H9 (cell line): ENCODE results near the gene TAF10. TPM values are rescaled to one million over a fixed set of nuclear protein-coding genes. Genes with fewer than 3 reads are reported as not detected.

Experiments used
- DNase-seq: peaks from one replicate; pipeline ENCODE4 v3.0.0-alpha.2; 2017
- H2AFZ ChIP-seq: one replicate; pipeline ENCODE4 v1.6.1; 2013; ENCODE audit warnings: mild to moderate bottlenecking, low read length, control low read depth, moderate library complexity
- H2AK5ac ChIP-seq: 2 replicates; pipeline ENCODE4 v1.6.1; 2013; ENCODE audit warnings: low read length, control low read depth, mixed read lengths; ENCODE audit not compliant: insufficient read length
- H2BK120ac ChIP-seq: one replicate; pipeline ENCODE4 v1.6.1; 2013; ENCODE audit warnings: low read depth, mild to moderate bottlenecking, low read length, control low read depth, inconsistent platforms; ENCODE audit not compliant: poor library complexity, severe bottlenecking
- H2BK12ac ChIP-seq: 2 replicates; pipeline ENCODE4 v1.6.1; 2013; ENCODE audit warnings: low read length, control low read depth, mixed read lengths, low read depth; ENCODE audit not compliant: insufficient read length
- H2BK15ac ChIP-seq: 2 replicates; pipeline ENCODE4 v1.6.1; 2013; ENCODE audit warnings: low read depth, low read length, control low read depth
- H2BK20ac ChIP-seq: one replicate; pipeline ENCODE4 v1.6.1; 2013; ENCODE audit warnings: low read depth, mild to moderate bottlenecking, low read length, control low read depth, inconsistent platforms; ENCODE audit not compliant: poor library complexity, severe bottlenecking
- H2BK5ac ChIP-seq: 2 replicates; pipeline ENCODE4 v1.6.1; 2013; ENCODE audit warnings: low read length, control low read depth, mixed read lengths; ENCODE audit not compliant: insufficient read length
- H3K14ac ChIP-seq: 2 replicates; pipeline ENCODE4 v1.6.1; 2013; ENCODE audit warnings: low read length, control low read depth; ENCODE audit not compliant: insufficient read depth
- H3K18ac ChIP-seq: 2 replicates; pipeline ENCODE4 v1.6.1; 2013; ENCODE audit warnings: low read depth, mild to moderate bottlenecking, mixed read lengths, low read length, control low read depth; ENCODE audit not compliant: insufficient read length
- H3K23ac ChIP-seq: 2 replicates; pipeline ENCODE4 v1.6.1; 2013; ENCODE audit warnings: low read length, control low read depth, mixed read lengths, low read depth; ENCODE audit not compliant: insufficient read length
- H3K23me2 ChIP-seq: 2 replicates; pipeline ENCODE4 v1.6.1; 2013; ENCODE audit warnings: low read depth, mild to moderate bottlenecking, mixed read lengths, low read length, control low read depth; ENCODE audit not compliant: insufficient read length, poor library complexity, severe bottlenecking
- H3K27ac ChIP-seq: 2 replicates; pipeline ENCODE4 v1.5.1; 2013; ENCODE audit warnings: low read length, control low read depth, mixed read lengths, low read depth; ENCODE audit not compliant: insufficient read length
- H3K27me3 ChIP-seq: 2 replicates; pipeline ENCODE4 v1.6.1; 2013; ENCODE audit warnings: low read length, control low read depth, inconsistent platforms; ENCODE audit not compliant: insufficient read depth
- H3K4ac ChIP-seq: 2 replicates; pipeline ENCODE4 v1.6.1; 2013; ENCODE audit warnings: low read depth, mild to moderate bottlenecking, control low read depth, inconsistent platforms, low read length, moderate library complexity
- H3K4me1 ChIP-seq: 2 replicates; pipeline ENCODE4 v1.6.1; 2013; ENCODE audit warnings: low read length, control low read depth, inconsistent platforms; ENCODE audit not compliant: insufficient read depth
- H3K4me2 ChIP-seq: 2 replicates; pipeline ENCODE4 v1.6.1; 2013; ENCODE audit warnings: low read length, control low read depth, mixed read lengths; ENCODE audit not compliant: insufficient read length, insufficient read depth
- H3K56ac ChIP-seq: 2 replicates; pipeline ENCODE4 v1.6.1; 2013; ENCODE audit warnings: low read depth, mild to moderate bottlenecking, mixed read lengths, low read length, control low read depth; ENCODE audit not compliant: insufficient read length
- H3K79me1 ChIP-seq: 2 replicates; pipeline ENCODE4 v1.6.1; 2013; ENCODE audit warnings: low read depth, mild to moderate bottlenecking, moderate library complexity, low read length, control low read depth, inconsistent platforms; ENCODE audit not compliant: insufficient read depth, poor library complexity, severe bottlenecking
- H3K79me2 ChIP-seq: 2 replicates; pipeline ENCODE4 v1.6.1; 2013; ENCODE audit warnings: low read length, control low read depth, inconsistent platforms; ENCODE audit not compliant: insufficient read depth
- H3K9ac ChIP-seq: 2 replicates; pipeline ENCODE4 v1.6.1; 2013; ENCODE audit warnings: low read length, control low read depth, mixed read lengths; ENCODE audit not compliant: insufficient read length; ENCODE audit errors: extremely low read depth
- H3K9me3 ChIP-seq: one replicate; pipeline ENCODE4 v1.6.1; 2013; ENCODE audit warnings: low read depth, low read length, inconsistent platforms; ENCODE audit not compliant: control insufficient read depth
- H3T11ph ChIP-seq: one replicate; pipeline ENCODE4 v1.6.1; 2013; ENCODE audit warnings: mild to moderate bottlenecking, low read length, control low read depth, inconsistent platforms
- H4K20me1 ChIP-seq: one replicate; pipeline ENCODE4 v1.6.1; 2013; ENCODE audit not compliant: control insufficient read depth, insufficient read length, insufficient read depth
- H4K5ac ChIP-seq: 2 replicates; pipeline ENCODE4 v1.6.1; 2013; ENCODE audit warnings: low read depth, mild to moderate bottlenecking, mixed read lengths, low read length, control low read depth; ENCODE audit not compliant: insufficient read length
- H4K8ac ChIP-seq: replicated peaks from 2 replicates; pipeline ENCODE4 v1.6.1; 2013; ENCODE audit warnings: low read length, control low read depth, mixed read lengths, low read depth; ENCODE audit not compliant: insufficient read length
- H4K91ac ChIP-seq: 2 replicates; pipeline ENCODE4 v1.6.1; 2013; ENCODE audit warnings: low read depth, mild to moderate bottlenecking, moderate library complexity, mixed read lengths, low read length, control low read depth; ENCODE audit not compliant: insufficient read length
- H3K27ac Mint-ChIP-seq, 3 experiments: 2 replicates in 2 of 3; 3 replicates in 1 of 3; pipeline ENCODE4 v1.8.0; 2020 to 2021; ENCODE audit warnings: mixed read lengths in 3 of 3, mild to moderate bottlenecking in 1 of 3, moderate library complexity in 1 of 3
- H3K27me3 Mint-ChIP-seq: 2 replicates; pipeline ENCODE4 v1.8.0; 2021; ENCODE audit warnings: low read depth, mild to moderate bottlenecking, moderate library complexity, mixed read lengths
- H3K36me3 Mint-ChIP-seq, 3 experiments: 2 replicates in 2 of 3; 3 replicates in 1 of 3; pipeline ENCODE4 v1.8.0; 2020 to 2021; ENCODE audit warnings: low read depth in 3 of 3, mixed read lengths in 3 of 3; ENCODE audit not compliant: insufficient read depth in 1 of 3
- H3K4me1 Mint-ChIP-seq, 2 experiments: 2 replicates each; pipeline ENCODE4 v1.8.0; 2020; ENCODE audit warnings: mixed read lengths in 2 of 2
- H3K4me3 Mint-ChIP-seq, 2 experiments: 2 replicates in 1 of 2; 3 replicates in 1 of 2; pipeline ENCODE4 v1.8.0; 2020 to 2021; ENCODE audit warnings: mild to moderate bottlenecking in 2 of 2, mixed read lengths in 2 of 2, moderate library complexity in 1 of 2
- H3K9me3 Mint-ChIP-seq, 2 experiments: 2 replicates in 1 of 2; 3 replicates in 1 of 2; pipeline ENCODE4 v1.8.0; 2020; ENCODE audit warnings: mild to moderate bottlenecking in 2 of 2, mixed read lengths in 2 of 2, moderate library complexity in 1 of 2
- WGBS: extraction: QIAGEN DNeasy Blood & Tissue Kit; methylation state at CpG from one replicate; pipeline ENCODE4 v1.1.7; 2013; ENCODE audit warnings: missing lambda C conversion rate, low lambda C conversion rate, mixed read lengths; ENCODE audit not compliant: insufficient read length; ENCODE audit errors: extremely low coverage; 5-methylcytosine and 5-hydroxymethylcytosine counted together
- total RNA-seq: library from RNA; stranded (reverse); gene quantifications from 2 replicates; pipeline ENCODE4 v1.2.1, GENCODE V29; 2021
- TF ChIP-seq, protein P1 (sequence below): fragments of 200-600 bp; sonication (generic); conservative IDR thresholded peaks from 3 replicates; pipeline ENCODE4 v1.8.0; 2021; ENCODE audit warnings: antibody characterized with exemption, mild to moderate bottlenecking

Gene TAF10
- total RNA-seq, 1 experiment from 2014 or later: 198 TPM

- Histone ChIP-seq H3K56ac (no peak overlapping the region), H2BK5ac (no peak overlapping the region), H2AFZ (no peak overlapping the region), H3K4ac (no peak overlapping the region), H3K23me2 (no peaks in the 10 kb centered on the region), H3K27me3 (no peaks in the 10 kb centered on the region), H2BK15ac (no peak overlapping the region), H4K5ac (no peak overlapping the region), H4K8ac (no peak overlapping the region), H3K79me2 (no peaks in the 10 kb centered on the region), H3T11ph (no peak overlapping the region), H2BK12ac (no peak overlapping the region), H3K9me3 (no peaks in the 10 kb centered on the region), H3K79me1 (no peaks in the 10 kb centered on the region), H4K20me1 (no peaks in the 10 kb centered on the region), H2BK20ac (no peak overlapping the region), H3K18ac (no peak overlapping the region), H3K27ac (no peak overlapping the region), H3K23ac (no peak overlapping the region), H4K91ac (no peak overlapping the region), H2AK5ac (no peak overlapping the region), H3K4me2 (no peak overlapping the region), H3K14ac (no peak overlapping the region), H3K4me1 (peaks cover 4% of the 10 kb centered on the region; the same call in 1 of the 2 replicates), H3K9ac (no peak overlapping the region), H2BK120ac (no peak overlapping the region)
- H3K9me3 Mint-ChIP-seq: no peaks in the 10 kb centered on the region; a peak in 2 of 5 replicates
- peaks cover 8 to 11% of the 10 kb centered on the region in 2 experiments for H3K4me1 Mint-ChIP-seq
- TF ChIP-seq, protein P1, sequence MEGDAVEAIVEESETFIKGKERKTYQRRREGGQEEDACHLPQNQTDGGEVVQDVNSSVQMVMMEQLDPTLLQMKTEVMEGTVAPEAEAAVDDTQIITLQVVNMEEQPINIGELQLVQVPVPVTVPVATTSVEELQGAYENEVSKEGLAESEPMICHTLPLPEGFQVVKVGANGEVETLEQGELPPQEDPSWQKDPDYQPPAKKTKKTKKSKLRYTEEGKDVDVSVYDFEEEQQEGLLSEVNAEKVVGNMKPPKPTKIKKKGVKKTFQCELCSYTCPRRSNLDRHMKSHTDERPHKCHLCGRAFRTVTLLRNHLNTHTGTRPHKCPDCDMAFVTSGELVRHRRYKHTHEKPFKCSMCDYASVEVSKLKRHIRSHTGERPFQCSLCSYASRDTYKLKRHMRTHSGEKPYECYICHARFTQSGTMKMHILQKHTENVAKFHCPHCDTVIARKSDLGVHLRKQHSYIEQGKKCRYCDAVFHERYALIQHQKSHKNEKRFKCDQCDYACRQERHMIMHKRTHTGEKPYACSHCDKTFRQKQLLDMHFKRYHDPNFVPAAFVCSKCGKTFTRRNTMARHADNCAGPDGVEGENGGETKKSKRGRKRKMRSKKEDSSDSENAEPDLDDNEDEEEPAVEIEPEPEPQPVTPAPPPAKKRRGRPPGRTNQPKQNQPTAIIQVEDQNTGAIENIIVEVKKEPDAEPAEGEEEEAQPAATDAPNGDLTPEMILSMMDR: no peak
- no peak overlapping the region for H3K4me3 Mint-ChIP-seq
- no peaks in the 10 kb centered on the region for H3K27me3 Mint-ChIP-seq
- no peak overlapping the region for H3K27ac Mint-ChIP-seq
- H3K36me3 Mint-ChIP-seq: no peaks in the 10 kb centered on the region; a peak in 1 of 7 replicates
- no peak for DNase-seq
- WGBS: no CpG with 5 or more reads among the region's 2 CpGs
These were observed 39.8 kb downstream of the TAF10 start for GRCh38 chr11:6572215-6572614.
